ENCODE results near the gene CTIF. TPM values are rescaled to one million over a fixed set of nuclear protein-coding genes. Genes with fewer than 3 reads are reported as not detected.

Gene CTIF
- polyA plus RNA-seq, 3 donors, result 13.9 to 17.0 (median 15.3) TPM

DNA sequence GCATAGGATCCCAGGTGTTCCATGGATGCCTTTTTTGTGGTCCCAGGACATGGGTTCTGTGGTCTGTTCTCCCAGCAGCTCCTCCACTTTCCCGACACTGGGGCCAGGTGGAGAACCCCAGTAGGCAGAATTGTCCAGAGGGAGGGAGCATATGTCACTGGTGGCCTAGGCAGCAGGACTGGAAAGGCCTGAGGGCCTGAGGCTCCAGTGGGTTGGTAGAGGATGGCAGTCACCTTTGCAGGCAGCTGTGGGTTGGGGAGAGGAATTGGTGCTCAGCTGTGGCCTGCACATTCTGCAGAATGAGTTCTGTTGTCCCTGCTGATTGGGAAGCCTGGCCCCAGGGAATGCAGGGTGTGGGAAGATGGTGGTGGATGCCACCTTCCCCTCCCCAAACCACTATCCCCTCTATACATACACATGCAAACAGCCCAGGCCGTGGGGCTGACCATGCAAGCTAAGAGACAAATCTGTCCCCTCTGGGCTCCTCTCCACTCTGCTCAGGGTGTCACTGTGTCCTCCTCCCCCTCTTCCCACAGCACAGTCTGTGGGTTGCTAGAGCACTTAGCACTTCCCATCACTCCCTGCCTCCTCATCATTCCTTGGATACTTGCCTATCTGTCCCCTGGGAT is 11.4 kb downstream of the CTIF start:
- DNase-seq (ENCODE audit: low read depth in 3 of 3, low spot score in 2 of 3), result no peak

DNA sequence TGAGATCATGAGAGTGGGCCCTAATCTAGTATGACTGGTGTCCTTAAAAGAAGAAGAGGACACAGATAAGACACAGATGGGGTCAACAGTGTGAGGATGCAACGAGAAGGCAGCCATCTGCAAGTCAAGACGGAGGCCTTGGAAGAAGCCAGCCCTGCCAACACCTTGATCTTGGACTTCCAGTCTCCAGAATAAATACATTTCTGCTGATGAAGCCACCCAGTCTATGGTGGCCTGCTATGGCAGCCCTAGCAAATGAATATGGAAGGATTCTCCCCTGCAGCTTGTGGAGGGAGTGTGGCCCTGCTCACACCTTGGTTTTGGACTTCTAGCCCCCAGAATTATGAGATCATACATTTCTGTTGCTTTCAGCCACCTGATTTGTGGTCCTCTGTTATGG is 12.3 kb downstream of the CTIF start:
- no peak for DNase-seq (ENCODE audit: low read depth in 3 of 3, low spot score in 2 of 3)

DNA sequence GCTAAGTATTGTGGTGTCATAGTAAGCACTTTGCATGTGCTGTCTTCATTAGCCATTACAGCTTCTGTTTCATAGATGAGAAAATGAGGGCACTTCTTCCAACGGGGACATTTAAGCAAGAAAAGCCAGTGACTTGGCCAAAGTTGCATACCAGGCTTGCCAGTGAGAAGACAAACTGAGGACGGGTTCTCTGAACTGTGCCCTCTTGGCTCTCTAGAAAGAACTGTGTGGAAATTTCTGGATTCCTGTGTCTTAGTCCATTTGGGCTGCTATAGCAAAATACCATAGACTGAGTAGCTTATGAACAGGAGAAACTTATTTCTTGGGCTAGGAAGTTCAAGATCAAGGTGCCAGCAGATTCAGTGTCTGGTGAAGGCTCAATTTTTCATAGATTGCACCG is 13.3 kb downstream of the CTIF start:
- no peak for DNase-seq (ENCODE audit: low read depth in 3 of 3, low spot score in 2 of 3)

DNA sequence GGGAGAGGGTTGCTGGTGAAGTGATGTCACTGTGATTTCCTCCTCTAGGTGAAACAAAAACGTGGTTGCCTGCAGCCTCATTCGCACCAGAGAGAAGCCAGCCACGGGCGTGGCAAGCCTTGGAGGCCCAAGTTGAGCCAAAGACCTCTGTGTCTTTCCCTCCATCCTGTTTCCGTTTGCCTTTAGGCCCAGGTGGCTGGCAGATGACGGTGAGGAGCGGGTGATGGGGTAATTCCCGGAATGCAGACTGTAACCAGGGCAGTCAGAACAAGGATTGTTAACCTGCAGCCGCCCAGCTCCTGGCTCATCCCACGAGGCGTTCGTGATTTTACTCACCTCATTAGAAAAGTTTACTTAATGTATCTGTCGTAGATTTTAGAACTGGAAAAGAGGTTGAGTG is 14.4 kb downstream of the CTIF start:
- no peak for DNase-seq (ENCODE audit: low read depth in 3 of 3, low spot score in 2 of 3)

DNA sequence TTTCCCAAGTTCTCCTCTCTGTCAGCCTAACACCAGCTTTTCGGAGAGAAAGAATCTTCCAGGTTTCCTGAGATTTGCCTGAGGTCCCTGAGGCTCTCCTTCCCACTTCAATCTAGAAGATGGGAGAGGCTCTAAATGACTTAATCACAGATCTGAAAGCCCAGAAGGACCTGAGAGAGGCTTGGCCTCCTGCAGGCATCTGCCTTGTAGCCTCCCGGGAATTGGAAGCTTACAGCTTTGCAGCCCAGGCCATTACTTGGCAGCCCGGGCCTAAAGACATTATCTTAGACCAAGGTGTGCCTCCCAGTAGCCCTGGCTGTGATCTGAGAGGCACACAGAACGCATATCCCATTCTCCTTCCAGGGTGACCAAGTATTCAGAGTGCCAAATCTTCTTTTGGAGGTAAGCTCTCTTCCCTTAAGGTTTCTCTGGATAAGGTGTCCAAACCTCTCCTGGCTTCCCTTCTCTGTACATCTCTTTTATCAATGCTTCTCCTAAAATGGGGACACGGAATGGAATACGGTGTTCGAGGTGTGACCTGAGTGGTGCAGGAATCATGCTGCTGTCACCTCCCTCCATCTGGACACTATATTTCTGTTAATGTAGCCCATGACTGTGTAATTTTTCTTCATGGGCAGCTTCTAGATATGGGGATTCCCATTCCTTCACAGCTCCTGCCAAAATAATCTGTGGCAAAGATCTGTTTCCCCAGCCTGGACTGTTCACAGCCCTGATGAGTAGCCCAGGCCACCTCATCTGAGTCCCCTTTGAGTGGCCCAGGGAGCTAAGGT is 16.0 kb downstream of the CTIF start:
- no peak for DNase-seq (ENCODE audit: low read depth in 3 of 3, low spot score in 2 of 3)

DNA sequence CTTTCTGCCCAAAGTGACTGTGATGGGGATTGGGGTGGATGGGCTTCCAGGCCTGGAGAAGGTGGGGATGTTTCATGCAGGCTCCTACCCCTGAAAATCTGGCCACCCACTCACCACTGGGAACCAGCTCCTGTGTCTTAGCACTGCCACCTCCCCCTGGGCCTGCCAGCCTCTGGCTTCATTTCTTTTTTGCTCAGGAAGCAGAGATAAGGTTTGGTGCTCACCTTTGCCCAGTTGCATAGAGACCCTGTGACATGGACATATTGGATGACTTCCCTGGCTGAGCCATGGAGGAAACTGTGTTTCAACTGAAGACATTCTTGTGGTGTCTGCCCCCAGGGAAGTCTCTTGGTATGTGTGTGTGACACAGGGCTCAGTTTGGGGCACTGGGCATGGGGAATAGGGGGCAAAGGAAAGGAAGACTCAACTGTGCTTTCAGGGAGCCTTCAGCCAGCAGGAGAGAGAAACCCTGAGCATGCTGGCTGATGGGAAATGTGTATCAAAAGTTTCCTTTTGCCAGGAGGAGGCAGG is 16.7 kb downstream of the CTIF start:
- DNase-seq (ENCODE audit: low read depth in 3 of 3, low spot score in 2 of 3), result no peak

DNA sequence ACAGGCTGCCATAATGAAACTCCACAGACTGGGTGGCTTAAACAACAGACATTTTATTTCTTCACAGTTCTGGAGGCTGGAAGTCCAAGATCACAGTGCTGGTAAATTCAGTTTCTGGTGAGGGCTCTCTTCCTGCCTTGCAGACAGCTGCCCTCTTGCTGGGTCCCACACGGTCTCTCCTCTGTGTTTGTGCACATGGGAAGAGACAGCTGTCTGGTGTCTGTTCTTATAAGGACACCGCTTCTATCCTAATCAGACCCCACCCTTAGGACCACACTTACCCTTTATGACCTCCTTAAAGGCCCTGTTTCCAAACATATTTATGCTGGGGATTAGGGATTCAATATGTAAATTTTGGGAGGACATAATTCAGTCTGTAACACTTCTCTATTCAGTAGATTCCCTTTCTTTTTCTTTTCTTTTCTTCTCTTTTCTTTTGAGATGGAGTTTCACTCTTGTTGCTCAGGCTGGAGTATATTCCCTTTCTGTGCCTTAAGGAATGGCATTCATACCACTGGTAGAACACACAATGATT is 18.9 kb downstream of the CTIF start:
- DNase-seq (ENCODE audit: low read depth in 3 of 3, low spot score in 2 of 3), result no peak

DNA sequence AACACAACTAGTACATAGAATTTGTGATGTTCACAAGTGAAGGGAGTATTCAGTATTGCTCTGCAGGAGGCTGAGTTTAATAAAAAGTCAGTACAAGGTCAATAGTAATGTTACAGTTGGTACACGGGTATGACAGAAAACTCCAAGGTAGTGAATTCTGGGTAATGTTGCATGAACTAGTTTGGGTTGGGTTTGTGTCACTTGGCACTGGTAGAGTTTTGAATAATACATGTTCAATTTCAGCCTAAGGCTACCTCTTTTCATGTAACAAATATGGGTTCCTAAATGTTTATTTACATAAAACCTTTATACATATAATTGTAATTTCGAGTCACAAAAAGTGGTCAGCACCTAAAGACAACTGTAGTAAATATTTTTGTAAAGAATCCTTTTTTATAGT is 19.4 kb downstream of the CTIF start:
- no peak for DNase-seq (ENCODE audit: low read depth in 3 of 3, low spot score in 2 of 3)

DNA sequence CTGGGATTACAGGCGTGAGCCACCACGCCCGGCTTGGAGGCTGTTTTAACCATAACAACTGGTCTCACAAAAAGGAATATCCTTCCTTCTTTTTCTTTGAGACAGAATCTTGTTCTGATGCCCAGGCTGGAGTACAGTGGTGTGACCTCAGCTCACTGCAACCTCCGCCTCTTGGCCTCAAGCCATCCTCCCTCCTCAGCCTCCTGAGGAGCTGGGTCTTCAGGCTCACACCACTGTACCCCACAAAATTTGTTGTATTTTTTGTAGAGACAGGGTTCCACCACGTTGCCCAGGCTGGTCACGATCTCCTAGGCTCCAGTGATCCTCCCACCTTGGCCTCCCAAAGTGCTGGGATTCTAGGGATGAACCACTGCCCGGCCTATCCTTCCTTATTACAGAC is 21.7 kb downstream of the CTIF start:
- no peak for DNase-seq (ENCODE audit: low read depth in 3 of 3, low spot score in 2 of 3)

DNA sequence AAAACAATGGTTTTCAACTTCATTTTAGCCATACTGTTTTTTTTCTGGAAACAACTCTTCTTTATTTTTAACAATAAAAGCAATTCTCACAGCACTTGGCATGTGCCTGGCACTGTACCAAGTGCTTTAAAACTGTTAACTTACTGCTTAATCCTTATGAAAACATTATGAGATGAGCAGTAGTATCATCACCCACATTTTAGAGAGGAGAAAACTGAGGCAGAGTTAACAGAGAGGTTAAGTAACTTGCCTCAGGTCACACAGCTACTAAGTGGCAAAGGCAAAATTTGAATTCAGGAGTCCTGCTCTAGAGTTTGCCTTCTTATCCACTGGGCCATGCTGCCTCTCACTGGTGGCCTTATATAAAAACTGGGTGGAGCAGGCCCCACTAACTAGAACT is 23.2 kb downstream of the CTIF start:
- no peak for DNase-seq (ENCODE audit: low read depth in 3 of 3, low spot score in 2 of 3)

DNA sequence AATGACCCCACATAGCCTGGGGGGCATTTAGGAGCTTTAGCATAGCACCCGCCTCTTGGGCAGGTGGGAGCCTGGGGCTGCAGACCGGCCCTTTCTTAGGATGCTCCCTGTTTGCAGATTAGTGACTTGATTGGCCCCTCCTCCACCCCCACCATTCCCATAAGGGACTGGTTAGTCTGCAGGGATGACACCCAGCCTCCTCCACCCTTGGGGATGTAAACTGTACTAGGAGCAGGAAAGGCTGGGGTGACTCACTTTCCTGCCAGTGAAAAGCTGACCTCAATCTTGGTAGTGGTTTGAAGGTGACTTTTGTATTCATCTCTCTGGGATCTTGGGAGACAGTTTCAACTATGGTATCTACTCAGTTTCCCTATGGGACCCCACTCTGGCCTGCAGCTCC is 24.2 kb downstream of the CTIF start:
- DNase-seq (ENCODE audit: low read depth in 3 of 3, low spot score in 2 of 3), result no peak

DNA sequence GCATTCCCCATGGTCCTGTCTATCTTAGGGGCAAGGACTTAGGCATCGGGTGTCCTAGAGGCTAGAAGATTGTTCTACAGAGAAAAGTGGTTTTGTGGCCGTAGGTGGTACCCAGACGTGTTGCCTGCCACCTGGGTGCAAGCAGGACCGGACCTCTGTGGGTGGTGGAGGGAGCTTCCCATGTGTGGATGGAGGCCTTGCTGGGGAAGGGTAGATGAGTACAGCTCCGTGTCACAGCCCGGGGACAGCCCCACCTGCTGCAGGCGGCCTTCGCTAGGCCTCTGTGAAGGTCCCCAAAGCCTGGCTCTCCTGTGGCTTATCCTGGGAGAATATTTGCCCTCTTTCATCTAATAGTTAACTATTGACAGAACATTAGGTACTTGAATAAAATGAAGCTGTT is 25.3 kb downstream of the CTIF start:
- no peak for DNase-seq (ENCODE audit: low read depth in 3 of 3, low spot score in 2 of 3)

DNA sequence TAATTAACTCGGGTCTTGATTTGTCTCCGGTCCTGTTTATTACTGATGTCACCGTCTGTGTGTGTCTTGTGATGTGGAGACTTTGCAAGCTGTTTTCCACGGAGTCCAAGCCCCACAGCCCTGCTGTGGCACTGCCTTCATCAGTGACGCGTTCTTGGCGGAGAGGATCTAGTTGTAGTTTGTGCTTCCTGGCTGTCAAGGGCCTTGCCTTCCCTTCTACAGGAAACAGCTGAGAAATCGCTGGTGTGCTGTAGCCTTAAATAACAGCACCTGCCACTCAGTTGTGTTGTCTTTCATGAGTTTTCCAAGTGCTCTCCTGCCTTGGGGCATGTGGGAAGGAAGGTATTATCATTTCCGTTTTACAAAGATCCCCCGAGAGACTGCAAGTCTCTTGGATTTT is 26.3 kb downstream of the CTIF start:
- DNase-seq (ENCODE audit: low read depth in 3 of 3, low spot score in 2 of 3), result no peak

DNA sequence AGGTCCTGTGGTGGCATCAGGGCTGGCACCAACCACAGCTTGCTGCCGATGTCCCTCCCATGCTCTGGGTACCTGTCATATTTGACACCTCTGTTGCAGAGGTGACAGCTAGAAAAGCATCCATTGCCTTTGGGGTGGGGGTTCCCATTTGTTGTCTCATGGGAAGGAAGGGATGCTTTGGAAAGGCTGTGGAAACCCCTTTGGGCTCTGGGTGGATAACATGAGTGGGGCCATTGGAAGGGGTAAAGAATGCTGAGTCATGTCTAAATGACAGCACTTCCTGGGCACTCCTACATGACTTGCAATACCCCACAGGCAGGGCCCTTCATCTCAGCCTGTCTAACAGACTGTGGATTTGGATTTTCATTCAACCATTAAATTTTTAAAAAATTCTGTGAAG is 27.8 kb downstream of the CTIF start:
- DNase-seq (ENCODE audit: low read depth in 3 of 3, low spot score in 2 of 3), result no peak

DNA sequence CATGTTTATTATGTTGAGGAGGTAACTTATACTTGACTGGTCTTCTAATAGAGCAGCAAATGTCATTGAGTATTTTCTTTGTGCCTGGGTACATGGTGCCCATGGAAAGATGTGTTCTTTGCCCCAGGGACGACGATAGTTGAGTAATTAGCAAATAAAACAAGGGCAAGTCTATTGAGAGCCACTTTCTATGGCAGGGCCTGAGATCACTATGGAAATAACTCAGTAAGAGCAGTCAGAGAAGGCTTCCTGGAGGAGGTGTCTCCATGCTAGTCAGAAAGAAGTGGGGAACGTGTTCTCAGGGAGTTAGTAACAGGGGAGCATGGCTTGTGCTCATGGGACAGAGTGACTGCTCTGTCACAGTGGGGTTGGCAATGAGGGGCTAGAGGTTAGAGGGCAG is 28.6 kb downstream of the CTIF start:
- DNase-seq (ENCODE audit: low read depth in 3 of 3, low spot score in 2 of 3), result no peak

DNA sequence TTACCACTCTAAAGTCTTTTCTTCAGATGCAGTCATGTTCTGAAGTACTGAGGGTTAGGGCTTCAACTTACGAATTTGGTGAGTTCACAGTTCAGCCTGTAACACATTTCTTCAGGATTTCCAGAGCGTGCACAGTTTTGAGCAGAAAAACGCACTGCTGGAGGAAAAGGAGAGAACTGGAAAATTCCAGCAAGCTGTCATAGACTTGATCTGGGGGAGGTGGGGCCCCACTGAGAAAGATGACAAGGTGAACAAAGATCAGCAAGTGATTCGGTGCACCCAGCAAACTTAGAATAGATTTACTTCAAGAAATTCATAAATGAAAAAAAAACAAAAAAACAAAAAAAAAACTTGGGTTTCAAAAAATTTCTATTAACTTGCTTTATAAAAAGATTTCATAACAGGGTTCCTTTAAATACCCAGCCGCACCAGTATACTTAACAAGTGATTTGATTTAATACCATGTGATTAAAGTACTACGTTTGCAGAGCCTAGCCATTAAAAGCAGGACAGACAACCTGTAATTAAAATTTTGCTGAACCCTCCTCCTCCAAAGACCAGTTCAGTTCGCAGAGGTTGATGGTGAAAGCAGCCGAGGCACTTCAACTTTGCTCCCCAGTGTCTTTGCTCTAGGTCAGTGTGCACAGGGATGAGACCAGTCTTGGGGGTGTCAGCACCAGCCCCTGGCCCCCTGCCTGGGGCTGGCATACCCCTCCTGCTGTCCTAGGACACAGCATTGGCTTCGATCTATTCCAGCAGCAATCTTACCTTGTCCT is 30.5 kb downstream of the CTIF start:
- DNase-seq (ENCODE audit: low read depth in 3 of 3, low spot score in 2 of 3), result no peak

DNA sequence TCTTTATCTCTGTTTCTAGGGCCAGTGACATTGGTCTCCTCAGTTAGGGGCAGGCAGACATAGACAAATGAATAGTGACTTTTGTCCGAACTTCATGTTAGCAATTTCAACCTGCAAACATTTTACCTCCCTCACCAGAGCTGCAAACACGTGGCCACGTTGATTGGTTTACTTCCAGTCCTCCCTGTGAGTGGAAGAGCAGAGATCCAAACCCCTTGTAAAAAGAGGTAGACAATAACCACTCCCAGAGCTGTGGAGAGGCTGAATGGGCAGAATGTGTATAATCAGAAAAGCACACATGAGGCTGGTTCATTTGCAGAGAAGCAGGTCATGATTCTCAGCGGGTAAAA is 31.1 kb downstream of the CTIF start:
- no peak for DNase-seq (ENCODE audit: low read depth in 3 of 3, low spot score in 2 of 3)

DNA sequence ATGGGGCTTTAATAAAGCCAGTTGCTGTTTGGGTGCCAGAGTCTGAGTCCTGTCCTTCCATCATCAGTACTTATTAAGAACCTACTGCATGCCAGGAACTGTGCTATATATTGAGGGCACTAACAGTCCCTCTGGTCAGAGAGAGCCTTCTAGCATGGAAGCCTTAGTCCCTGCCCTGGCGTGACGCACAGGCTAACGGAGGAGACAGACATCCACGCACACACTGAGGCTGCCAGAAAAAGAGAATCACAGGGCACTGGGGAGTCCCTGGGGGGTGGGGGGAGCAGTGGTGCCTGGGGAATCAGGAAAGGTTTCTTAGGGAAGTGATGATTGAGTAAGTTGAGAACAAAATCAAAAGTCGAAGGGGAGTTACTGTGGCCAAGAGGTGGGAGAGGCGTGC is 31.5 kb downstream of the CTIF start:
- no peak for DNase-seq (ENCODE audit: low read depth in 3 of 3, low spot score in 2 of 3)

DNA sequence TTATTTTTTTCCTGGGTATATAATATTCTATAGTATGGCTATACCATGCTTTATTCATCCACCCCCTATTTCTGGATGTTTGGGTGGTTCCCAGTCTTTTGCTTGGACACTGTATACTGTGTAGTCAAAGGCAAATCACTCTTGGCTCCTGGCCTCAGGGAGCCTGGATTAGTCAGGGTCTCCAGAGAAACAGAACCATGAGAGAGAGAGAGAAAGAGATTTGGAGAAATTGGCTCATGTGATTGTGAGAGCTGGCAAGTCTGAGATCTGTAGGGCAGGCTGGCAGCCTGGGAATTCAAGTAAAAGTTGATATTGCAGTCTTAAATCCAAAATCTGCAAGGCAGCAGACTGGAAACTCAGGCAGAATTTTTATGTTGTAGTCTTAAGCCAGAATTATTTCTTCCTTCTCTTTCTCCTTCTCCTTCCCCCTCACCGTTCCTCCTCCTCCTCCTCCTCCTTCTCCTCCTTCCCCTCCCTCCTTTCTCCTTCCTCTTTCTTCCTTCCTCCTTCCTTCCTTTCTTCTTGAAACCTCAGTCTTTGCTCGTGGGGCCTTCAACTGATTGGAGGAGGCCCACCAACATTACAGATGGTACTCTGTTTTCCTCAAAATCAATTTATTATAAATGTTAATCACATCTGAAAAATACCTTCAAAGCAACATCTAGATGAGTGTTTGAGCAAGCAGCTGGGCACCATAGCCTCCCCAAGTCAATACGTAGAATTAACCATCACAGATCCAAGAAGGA is 33.0 kb downstream of the CTIF start:
- DNase-seq (ENCODE audit: low read depth in 3 of 3, low spot score in 2 of 3), result no peak

DNA sequence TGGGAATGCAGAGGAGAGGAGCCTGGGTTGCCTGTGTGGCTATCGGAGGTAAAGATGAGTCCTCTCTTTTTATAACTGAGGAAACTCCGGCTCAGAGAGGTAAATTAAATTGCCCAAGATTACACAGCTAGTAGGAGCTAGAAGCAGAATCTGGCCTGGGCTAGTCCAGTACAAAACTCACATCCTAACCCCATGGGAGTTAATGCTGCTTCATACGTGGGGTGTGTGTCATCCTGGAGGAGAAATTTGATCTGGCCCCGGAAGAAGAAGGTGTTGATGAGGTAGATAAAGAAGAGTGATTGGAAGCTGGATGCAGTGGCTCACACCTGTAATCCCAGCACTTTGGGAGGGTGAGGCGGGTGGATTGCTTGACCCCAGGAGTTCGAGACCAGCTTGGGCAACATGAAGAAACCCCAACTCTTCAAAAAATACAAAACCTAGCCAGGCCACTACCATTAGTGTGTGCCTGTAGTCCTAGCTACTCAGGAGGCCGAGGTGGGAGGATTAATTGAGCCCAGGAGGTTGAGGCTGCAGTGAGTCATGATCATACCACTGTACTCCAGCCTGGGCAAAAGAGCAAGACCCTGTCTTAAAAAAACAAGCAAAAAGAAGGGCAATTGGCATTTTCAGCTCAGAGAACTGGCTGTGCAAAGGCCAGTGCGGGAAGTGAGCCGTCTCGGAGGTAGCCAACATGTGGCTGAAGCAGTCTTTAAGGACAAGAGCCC is 33.7 kb downstream of the CTIF start:
- DNase-seq (ENCODE audit: low read depth in 3 of 3, low spot score in 2 of 3), result no peak
